ENCODE measurements around the gene SLC25A24.
"Not testable (repeated sequence)": the region's sequence is repeated elsewhere in the genome, so short reads cannot be mapped to it uniquely, and the experiment has no call there.

SLC25A24 gene

DNA sequence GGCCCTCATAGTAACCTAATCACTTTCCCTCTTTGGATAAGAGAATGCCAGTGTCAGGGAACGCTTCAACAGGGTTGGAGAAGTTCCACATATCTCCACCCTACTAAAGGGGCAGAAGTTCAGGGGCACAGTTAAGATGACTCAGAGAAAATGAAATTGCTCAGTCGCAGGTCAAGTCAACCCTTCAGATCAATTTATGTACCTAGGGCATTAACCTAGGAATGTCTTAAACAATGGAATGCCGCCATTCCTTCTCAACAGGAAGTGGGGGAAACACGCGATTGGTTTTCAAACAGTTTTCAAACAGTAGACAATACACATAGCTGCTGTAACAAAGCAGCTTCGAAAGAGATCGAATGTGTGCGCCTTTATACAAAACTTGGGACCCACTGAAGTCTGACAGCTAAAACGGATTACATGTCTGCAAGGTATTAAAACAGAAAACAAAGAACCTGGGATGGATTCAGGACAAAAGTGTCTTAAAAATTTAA lies 897 bp downstream of the SLC25A24 start:
- DNase-seq (ENCODE audit: low read depth in 3 of 3, low spot score in 1 of 3), result no peak

DNA sequence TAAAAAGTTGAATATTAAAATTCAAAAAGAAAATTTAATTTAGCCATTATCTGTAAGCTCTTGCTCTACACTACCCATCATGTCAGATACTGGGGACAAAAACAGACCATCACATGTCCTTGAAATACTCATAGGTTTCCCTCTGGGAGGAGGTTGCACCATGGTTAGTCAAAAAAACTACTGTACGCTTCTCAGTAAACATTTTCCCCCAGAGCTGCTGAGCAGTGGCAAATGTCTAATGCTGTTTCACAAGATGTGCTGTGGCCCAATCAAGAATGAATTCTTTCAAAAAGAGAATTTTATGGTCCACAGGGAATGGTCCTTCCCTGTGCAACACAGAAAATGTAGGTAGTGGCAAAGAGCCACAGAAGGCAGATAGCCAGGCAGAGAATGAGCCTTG lies 6.1 kb downstream of the SLC25A24 start:
- no peak for DNase-seq (ENCODE audit: low read depth in 3 of 3, low spot score in 1 of 3)

DNA sequence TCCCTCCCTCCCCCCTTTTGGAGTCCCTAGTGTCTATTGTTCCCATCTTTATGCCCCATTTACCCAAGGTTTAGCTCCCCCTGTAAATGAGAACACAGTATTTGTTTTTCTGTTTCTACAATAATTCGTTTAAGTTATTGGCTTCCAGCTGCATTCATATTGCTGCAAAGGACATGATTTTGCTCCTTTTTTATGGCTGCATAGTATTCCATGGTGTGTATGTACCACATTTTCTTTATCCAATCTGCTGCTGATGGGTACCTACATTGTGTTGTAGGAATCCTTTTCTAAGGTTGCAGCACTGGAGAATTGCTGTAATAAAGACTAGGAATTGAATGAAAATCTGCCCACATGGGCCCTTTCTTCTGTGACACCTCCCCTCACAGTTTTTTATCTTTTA lies 6.8 kb downstream of the SLC25A24 start:
- DNase-seq (ENCODE audit: low read depth in 3 of 3, low spot score in 1 of 3), result no peak

DNA sequence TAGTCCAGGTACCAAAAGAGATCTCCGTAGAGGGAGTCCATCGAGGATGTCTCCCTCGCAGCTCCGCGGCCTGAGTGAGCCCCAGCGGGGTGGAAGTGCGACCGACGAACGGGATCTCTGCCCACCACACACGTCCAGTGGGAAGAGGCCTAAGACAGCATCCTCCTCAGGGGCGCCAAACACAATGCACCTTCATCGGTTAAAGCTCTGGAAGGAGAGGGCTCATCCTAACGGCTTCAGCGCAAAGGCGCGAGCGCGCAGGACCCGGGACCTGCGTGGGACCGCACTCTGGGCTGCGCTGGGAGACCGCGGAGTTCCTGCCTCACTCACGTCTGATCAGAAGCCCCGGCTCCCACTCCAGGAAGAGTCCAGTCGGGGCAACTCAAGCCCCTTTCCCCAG lies 7.6 kb downstream of the SLC25A24 start:
- no peak for DNase-seq (ENCODE audit: low read depth in 3 of 3, low spot score in 1 of 3)

DNA sequence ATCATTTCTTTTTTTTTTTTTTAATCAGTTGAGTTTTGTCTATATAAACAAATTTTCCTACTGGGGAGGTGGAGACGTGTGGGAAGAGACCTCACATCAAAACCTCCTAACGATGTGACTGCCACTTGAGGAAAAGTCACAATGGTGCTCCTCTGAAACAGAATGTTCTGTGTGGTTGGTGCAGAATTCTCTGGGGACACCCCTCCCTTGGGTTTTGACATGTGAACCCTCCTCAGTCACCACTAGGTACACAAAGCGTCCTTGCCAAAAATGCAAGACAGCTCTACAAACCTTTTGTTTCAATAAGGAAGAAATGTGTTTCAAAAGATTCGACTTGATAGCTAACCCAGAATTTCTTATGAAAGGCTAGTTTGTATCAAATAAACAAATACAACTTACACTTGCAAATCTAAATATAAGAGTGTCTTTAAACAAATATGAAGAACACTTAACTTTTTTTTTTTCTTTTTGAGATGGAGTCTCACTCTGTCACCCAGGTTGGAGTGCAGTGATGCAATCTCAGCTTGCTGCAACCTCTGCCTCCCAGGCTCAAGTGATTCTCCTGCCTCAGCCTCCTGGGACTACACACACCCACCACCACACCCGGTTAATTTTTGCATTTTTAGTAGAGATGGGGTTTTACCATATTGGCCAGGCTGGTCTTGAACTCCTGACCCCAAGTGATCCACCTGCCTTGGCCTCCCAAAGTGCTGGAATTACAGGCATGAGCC lies 9.3 kb downstream of the SLC25A24 start:
- DNase-seq (ENCODE audit: low read depth in 3 of 3, low spot score in 1 of 3), result no peak

DNA sequence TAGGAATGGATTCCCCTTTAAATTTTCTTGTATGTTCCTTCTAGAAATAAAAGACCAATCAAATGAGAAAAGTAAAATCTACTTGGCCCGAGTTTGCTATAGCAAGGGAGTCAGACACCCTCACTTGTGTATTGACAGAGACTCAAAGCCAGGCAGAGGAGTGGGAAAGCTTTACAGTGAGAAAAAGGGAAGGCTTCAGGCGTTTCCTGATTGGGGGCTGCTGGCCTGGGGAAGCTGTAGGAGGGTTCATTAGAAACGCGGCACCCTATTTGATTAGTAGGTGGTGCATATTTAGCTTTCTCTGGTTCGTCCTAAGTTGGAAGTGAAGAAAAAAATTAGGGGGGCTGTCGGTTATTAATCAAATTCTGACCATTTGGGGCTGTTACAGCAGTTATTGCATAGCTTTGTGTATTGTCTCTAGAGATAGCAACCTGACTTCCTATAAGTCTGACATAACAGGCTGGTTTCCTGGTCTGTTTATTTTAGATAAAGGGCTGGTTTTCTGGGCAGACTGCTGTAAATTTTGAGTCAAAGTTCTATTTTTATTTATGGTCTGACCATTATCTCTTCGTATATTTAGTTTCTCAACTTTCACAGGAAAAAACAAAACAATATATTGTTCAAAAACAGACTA lies 10.0 kb downstream of the SLC25A24 start:
- no peak for DNase-seq (ENCODE audit: low read depth in 3 of 3, low spot score in 1 of 3)

DNA sequence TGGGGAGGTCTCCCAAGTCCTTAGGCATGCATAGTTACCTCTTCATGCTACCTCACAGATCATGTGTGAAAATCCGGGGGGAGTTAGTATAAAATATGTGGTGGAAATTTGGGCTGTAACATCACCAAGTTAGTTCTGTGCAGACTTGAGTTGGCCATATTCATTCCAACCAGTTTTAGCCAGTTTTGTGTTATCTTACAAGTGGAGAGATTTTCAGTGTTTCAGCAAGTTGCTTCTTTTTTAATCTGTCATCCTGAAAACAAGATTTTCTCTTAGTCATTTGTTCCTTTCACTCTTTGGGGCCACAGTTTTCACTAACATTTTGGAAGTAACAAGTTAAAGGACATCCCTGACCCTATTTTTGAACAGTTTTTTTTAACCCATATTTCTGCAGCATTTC lies 11.3 kb downstream of the SLC25A24 start:
- DNase-seq (ENCODE audit: low read depth in 3 of 3, low spot score in 1 of 3), result no peak

DNA sequence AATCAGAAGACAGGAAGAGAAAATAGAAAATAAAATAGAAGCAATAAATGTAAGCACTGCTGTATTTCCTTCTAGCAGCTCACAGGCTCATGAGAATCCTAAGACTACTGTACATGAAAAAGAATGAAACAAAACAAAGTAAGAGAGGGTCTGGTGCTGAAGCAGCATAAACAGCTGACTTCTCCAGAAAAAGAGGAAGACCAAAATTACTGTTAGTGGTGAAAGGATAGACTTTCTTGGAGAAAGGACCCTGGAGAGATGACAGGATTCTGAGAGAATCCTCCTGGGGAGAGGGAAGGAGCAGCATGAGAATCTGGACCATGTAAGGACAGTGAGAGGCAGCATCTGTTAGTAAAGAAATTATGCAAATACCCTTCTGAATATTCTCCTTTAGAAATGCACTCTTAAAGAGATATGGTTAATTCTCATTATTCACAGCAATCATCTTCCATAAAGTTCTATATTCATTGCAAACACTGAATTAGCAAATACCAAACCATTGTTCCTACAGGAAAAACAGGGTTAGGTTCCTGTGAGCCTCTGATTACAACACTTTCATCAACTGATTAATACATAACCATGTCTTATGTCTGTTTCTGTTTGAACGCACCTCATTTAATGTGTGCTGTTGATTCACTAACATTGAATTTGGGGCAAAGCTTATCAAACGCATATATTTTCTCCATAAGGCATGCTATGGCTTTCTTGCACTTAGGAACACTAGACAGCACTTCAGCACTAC lies 17.0 kb downstream of the SLC25A24 start:
- no peak for DNase-seq (ENCODE audit: low read depth in 3 of 3, low spot score in 1 of 3)

DNA sequence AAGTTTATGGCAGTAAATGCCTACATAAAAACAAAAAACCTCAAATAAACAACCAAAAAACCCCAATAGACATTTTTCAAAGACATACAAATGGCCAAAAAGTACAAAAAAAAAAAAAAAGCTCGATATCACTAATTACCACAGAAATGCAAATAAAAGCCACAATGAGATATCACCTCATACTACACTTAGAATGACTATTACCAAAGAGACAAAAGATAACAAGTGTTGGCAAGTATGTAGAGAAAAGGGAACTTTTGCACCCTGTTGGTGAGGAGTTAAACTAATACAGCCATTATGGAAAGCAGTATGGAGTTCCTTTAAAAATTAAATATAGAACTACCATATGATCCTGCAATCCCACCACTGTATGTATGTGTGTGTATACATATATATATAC lies 21.1 kb downstream of the SLC25A24 start:
- no peak for DNase-seq (ENCODE audit: low read depth in 3 of 3, low spot score in 1 of 3)

DNA sequence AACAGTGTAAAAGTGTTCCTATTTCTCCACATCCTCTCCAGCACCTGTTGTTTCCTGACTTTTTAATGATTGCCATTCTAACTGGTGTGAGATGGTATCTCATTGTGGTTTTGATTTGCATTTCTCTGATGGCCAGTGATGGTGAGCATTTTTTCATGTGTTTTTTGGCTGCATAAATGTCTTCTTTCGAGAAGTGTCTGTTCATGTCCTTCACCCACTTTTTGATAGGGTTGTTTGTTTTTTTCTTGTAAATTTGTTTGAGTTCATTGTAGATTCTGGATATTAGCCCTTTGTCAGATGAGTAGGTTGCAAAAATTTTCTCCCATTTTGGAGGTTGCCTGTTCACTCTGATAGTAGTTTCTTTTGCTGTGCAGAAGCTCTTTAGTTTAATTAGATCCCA lies 37.7 kb downstream of the SLC25A24 start:
- DNase-seq (ENCODE audit: low read depth in 3 of 3, low spot score in 1 of 3), result not testable (repeated sequence)

DNA sequence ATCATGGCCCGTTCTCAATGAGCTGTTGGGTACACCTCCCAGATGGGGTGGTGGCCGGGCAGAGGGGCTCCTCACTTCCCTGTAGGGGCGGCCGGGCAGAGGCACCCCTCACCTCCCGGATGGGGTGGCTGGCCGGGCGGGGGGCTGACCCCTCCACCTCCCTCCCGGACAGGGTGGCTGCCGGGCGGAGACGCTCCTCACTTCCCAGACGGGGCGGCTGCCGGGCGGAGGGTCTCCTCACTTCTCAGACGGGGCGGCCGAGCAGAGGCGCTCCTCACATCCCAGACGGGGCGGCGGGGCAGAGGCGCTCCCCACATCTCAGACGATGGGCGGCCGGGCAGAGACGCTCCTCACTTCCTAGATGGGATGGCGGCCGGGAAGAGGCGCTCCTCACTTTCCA lies 40.2 kb downstream of the SLC25A24 start:
- DNase-seq (ENCODE audit: low read depth in 3 of 3, low spot score in 1 of 3), result not testable (repeated sequence)

DNA sequence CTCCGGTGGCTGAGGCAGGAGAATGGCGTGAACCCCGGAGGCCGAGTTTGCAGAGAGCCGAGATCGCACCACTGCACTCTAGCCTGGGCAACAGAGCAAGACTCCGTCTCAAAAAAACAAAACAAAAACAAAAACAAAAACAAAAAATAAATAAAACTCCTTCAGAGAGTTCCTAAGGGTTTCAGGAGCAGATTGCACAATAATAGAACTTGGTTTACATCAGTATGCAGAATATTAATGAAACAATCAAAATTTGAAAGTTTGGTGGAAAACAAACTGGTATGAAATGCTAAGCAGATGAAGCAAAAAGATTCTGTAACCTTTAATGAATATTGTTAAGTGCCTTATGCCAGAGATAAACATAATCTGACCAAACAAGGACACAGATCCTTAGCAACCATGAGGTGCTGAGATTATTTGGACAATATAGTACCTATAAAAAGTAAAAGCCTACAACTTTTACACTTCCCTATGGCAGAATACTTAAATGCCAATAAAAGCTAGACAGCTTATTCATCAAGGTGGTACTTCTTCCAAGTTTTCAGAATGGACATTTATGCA lies 41.2 kb downstream of the SLC25A24 start:
- no peak for DNase-seq (ENCODE audit: low read depth in 3 of 3, low spot score in 1 of 3)

DNA sequence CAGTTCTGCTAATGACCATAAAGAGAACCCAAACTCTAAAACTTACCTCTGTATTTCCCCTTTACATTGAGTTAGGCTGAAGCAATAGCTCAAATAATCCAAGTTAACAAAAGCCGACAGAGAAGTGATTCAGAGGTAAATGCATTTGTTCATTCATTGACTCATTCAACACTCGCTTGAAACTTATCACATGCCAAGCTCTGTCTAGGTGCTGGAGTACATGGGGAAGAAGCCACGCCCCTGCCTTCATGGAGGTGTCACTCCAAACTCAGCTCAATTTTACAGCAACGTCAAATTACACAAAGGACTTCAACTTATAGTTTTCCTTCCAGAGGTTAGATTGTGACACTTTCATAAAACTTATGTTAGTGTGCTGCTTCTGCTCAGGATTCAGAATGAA lies 45.8 kb downstream of the SLC25A24 start:
- DNase-seq (ENCODE audit: low read depth in 3 of 3, low spot score in 1 of 3), result no peak

DNA sequence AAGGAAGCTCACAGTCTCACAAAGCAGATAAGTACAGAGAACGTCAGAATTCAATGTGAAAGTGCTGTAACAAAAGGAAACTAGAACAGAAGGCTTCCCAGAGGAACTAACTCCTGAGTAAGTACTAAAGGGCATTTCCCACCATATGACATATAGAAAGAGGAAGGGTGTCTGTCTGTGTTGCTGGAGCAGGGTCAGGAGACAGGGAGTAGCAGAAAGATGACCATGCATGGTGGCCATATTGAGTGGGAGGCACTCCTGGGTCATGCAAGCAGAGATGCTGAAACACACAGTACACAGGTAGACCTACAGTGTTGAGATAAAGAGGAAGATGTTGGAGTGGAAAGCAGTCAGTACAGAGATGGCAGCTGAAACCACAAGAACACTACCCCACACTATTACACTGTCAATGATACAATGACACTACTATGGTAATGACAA lies 47.3 kb downstream of the SLC25A24 start:
- no peak for DNase-seq (ENCODE audit: low read depth in 3 of 3, low spot score in 1 of 3)

DNA sequence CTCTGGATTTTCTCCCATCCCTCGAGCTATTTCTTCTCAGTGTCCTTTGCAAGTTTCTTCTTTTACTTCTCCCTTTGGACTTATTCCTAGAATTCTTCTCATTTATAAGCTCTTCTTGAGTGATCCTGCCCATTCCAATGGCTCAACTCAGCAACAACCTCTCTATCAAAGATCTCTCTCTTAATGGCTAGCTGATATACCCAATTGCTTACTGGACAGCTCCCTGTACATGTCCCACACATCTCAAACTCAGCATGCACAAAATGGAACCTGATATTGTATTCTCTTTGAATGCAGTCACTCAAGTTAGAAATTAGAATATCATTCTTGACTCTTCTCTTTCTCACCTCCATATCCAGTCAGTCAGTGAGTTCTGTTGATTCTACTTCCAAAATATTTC lies 48.6 kb downstream of the SLC25A24 start:
- DNase-seq (ENCODE audit: low read depth in 3 of 3, low spot score in 1 of 3), result no peak

DNA sequence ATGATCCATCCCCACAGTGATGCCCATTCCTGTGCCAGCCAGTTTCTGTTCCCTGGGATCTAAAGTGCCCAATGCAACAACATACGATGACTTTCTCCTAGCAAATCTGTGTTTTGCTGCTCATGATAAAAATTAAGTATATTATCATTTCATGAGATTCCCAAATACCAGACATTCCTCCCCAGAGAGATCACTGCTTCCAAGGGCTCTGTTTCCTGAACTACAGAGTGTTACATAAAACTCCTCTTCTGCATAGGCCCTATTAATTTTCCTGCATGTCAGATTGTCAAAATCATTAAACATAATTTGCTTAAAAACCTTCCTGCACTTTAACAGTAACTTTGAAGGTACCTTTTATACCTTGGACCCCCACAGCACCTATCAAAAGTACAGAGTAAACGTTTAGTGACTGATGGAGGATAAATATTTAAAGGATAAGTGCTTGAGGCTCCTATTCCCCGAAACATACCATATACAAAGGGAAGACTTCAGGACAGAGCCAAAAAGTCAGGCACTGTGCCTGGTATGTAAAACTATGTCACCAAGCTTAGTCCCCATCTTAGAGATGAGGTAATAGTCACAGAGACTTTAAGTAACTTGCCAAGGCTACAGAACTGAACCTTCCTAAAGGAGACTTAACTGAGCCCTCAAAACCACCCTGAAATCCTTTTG lies 50.2 kb downstream of the SLC25A24 start:
- no peak for DNase-seq (ENCODE audit: low read depth in 3 of 3, low spot score in 1 of 3)

DNA sequence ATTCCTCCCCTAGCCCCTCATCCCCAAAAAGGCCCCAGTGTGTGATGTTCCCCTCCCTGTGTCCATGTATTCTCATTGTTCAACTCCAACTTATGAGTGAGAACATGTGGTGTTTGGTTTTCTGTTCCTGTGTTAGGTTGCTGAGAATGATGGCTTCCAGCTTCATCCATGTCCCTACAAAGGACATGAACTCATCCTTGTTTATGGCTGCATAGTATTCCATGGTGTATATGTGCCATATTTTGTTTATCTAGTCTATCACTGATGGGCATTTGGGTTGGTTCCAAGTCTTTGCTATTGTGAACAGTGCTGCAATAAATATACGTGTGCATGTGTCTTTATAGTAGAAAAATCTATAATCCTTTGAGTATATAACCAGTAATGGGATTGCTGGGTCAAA lies 55.6 kb downstream of the SLC25A24 start:
- DNase-seq (ENCODE audit: low read depth in 3 of 3, low spot score in 1 of 3), result not testable (repeated sequence)

DNA sequence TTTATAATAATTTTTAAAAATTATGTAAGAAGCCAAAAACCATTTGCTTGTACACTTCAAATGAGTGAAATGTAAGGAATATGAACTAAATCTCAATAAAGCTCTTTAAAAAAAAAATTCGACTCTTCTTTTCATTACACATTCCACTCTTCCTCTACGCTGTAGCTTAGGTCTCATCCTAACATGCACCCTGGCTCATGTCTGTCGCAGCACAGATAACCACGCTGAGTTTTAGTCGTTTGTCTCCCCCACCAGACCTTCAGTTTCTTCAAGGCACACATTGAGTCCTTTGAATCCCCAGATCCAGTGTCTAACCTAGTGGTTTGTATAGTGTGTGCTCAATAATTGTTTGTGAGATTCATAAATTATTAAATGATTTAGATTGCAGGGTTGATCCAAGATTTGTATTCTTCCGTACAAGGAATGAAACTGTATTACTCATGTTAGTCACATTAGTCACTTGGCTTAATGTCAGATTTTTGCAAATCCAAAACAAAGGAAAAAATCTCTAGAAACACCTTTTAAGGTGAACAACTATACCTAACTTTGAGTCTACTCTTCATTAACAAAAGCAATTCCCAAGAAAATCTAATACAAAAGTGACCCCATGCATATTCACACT lies 57.3 kb downstream of the SLC25A24 start:
- no peak for DNase-seq (ENCODE audit: low read depth in 3 of 3, low spot score in 1 of 3)

DNA sequence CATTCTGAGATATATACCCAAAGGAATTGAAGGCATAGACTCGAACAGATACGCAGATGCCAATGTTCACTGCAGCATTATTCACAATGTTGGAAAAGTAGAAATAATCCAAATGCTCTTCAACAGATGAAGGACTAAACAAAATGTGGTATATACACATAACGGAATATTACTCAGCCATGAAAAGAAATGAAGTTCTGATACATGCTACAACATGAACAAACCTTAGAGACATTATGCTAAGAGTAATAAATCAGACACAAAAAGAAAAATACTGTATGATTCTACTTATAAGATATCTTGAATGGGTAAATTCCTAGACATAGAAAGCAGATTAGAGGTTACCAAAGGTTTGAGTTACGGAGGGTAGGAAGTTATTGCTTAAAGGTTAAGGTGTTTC lies 57.9 kb downstream of the SLC25A24 start:
- DNase-seq (ENCODE audit: low read depth in 3 of 3, low spot score in 1 of 3), result no peak

DNA sequence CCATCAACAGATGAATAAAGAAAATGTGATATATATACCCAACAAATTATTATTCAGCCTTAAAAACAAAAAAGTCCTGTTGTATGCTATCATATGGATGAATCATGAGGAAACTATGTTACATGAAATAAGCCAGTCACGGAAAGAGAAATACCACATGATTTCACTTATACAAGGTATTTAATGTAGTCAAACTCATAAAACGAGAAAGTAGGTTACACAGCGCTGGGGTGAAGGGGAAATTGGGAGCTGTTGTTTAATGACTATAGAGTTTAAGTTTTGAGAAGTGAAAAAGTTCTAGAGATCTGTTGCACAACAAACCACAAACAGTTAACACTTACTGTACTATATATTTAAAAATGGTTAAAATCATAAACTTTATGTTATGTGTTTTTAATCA lies 58.5 kb downstream of the SLC25A24 start:
- DNase-seq (ENCODE audit: low read depth in 3 of 3, low spot score in 1 of 3), result no peak

DNA sequence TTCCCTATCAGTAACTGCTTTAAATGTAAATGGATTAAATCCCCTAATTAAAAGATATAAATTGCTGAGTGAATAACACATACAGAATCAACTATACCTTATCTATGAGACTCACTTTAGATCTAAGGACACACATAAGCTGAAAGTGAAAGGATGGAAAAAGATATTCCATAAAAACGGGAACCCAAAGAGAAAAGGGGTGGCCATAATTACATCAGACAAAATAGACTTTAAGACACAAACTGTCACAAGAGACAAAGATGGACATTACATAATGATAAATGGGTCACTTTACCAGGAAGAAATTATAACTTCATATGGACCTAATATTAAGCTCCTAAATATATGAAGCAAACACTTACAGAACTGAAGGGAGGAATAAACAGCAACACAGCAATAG lies 59.2 kb downstream of the SLC25A24 start:
- DNase-seq (ENCODE audit: low read depth in 3 of 3, low spot score in 1 of 3), result no peak

All from stimulated activated CD4-positive, alpha-beta T cell treated with anti-CD3 and anti-CD28 coated beads, TNF-alpha, amount 100 ng/mL, for 1 hour (primary cell).